H1 (cell line): Measurements from ENCODE around the gene ZNF408. TPM values are rescaled to one million over a fixed set of nuclear protein-coding genes. Genes with fewer than 3 reads are reported as not detected.

Experiments
- CTCF ChIA-PET: fragments of 300-600 bp; sonication (Branson Sonifier 250); formaldehyde crosslinking; loops from one replicate; lab custom pipeline; 2021; ENCODE audit not compliant: partially characterized antibody; lab: Charles Lee
- POLR2A ChIA-PET: fragments of 300-600 bp; sonication (Branson Sonifier 250); formaldehyde crosslinking; loops from one replicate; lab custom pipeline; 2021; ENCODE audit warnings: inconsistent platforms; ENCODE audit not compliant: partially characterized antibody; lab: Charles Lee
- DNase-seq, 2 experiments: peaks; one replicate each; pipeline versions ENCODE4 v3.0.0 to v3.0.0-alpha.2; 2010 to 2022; ENCODE audit warnings: low spot score in 2 of 2, low read depth in 1 of 2, mixed read lengths in 1 of 2
- FAIRE-seq: peaks from 2 replicates; lab custom pipeline; 2011; peaks lifted over from hg19 to GRCh38; lab: Jason Lieb, UNC
- H2AFZ ChIP-seq: 2 replicates; pipeline ENCODE4 v1.8.1; 2012; ENCODE audit warnings: low read length, inconsistent platforms
- H2AK5ac ChIP-seq: 2 replicates; pipeline ENCODE4 v1.6.1; 2013; ENCODE audit warnings: low read depth, low read length
- H2BK120ac ChIP-seq: replicated peaks from 2 replicates; pipeline ENCODE3; 2013; ENCODE audit warnings: low read depth, low read length, inconsistent platforms
- H2BK12ac ChIP-seq: 2 replicates; pipeline ENCODE4 v1.6.1; 2013; ENCODE audit warnings: low read depth, low read length
- H2BK15ac ChIP-seq: 2 replicates; pipeline ENCODE4 v1.6.1; 2013; ENCODE audit warnings: low read length
- H2BK20ac ChIP-seq: 2 replicates; pipeline ENCODE4 v1.6.1; 2013; ENCODE audit warnings: low read length
- H2BK5ac ChIP-seq: 2 replicates; pipeline ENCODE4 v1.6.1; 2013; ENCODE audit warnings: low read depth, low read length
- H3K14ac ChIP-seq: 2 replicates; pipeline ENCODE4 v1.6.1; 2013; ENCODE audit warnings: inconsistent platforms; ENCODE audit not compliant: insufficient read length
- H3K18ac ChIP-seq: 2 replicates; pipeline ENCODE4 v1.6.1; 2013; ENCODE audit warnings: low read length; ENCODE audit errors: extremely low read depth
- H3K23ac ChIP-seq: 2 replicates; pipeline ENCODE4 v1.6.1; 2013; ENCODE audit warnings: inconsistent platforms; ENCODE audit not compliant: insufficient read length
- H3K23me2 ChIP-seq: 2 replicates; pipeline ENCODE4 v1.6.1; 2013; ENCODE audit warnings: low read depth, low read length
- H3K27ac ChIP-seq: 2 replicates; pipeline ENCODE4 v1.6.1; 2011; ENCODE audit warnings: low read depth, low read length, inconsistent platforms
- H3K27me3 ChIP-seq, 4 experiments: replicated peaks in 1 of 4; 1 replicate in 1 of 4; 2 replicates in 3 of 4; pipeline versions ENCODE4 v1.6.1 to v1.8.1; 2011 to 2013; ENCODE audit warnings: low read length in 3 of 4, mild to moderate bottlenecking in 3 of 4, inconsistent platforms in 2 of 4, mixed read lengths in 2 of 4, moderate library complexity in 1 of 4; ENCODE audit not compliant: control insufficient read depth in 3 of 4, insufficient read depth in 3 of 4; ENCODE audit errors: extremely low read depth in 1 of 4
- H3K36me3 ChIP-seq, 4 experiments: 2 replicates each; pipeline versions ENCODE4 v1.6.1 to v1.8.1; 2011 to 2013; ENCODE audit warnings: mild to moderate bottlenecking in 4 of 4, low read length in 3 of 4, moderate library complexity in 2 of 4, control low read depth in 1 of 4, inconsistent platforms in 1 of 4; ENCODE audit not compliant: insufficient read depth in 4 of 4, control insufficient read depth in 2 of 4
- H3K4ac ChIP-seq: replicated peaks from 2 replicates; pipeline ENCODE3; 2013; ENCODE audit warnings: low read length, low read depth, mixed read lengths, inconsistent platforms; ENCODE audit not compliant: insufficient read length
- H3K4me1 ChIP-seq, 4 experiments: replicated peaks in 1 of 4; 1 replicate in 1 of 4; 2 replicates in 3 of 4; pipeline versions ENCODE4 v1.6.1 to v1.8.1; 2011 to 2013; ENCODE audit warnings: low read length in 3 of 4, inconsistent platforms in 2 of 4, mixed read lengths in 1 of 4; ENCODE audit not compliant: insufficient read depth in 4 of 4, control insufficient read depth in 3 of 4
- H3K4me2 ChIP-seq, 2 experiments: 2 replicates each; pipeline versions ENCODE4 v1.6.1 to v1.8.1; 2011 to 2013; ENCODE audit warnings: low read depth in 2 of 2, low read length in 2 of 2, control low read depth in 1 of 2, inconsistent platforms in 1 of 2, mild to moderate bottlenecking in 1 of 2; ENCODE audit not compliant: insufficient read depth in 1 of 2
- H3K4me3 ChIP-seq, 4 experiments: fragments of 200-600, 300-600 bp in 1 of 4; sonication (generic), shearing (Covaris generic), sonication (Bioruptor Twin) in 1 of 4; 2 replicates each; pipeline versions ENCODE4 v1.5.1 to v1.8.1; 2011 to 2016; ENCODE audit warnings: low read length in 4 of 4, low read depth in 3 of 4, control low read depth in 2 of 4, inconsistent platforms in 2 of 4, mild to moderate bottlenecking in 2 of 4, mixed read lengths in 1 of 4, moderate library complexity in 1 of 4; ENCODE audit not compliant: insufficient read depth in 2 of 4; ENCODE audit errors: extremely low read depth in 1 of 4
- H3K56ac ChIP-seq: replicated peaks from 2 replicates; pipeline ENCODE3; 2013; ENCODE audit warnings: low read depth, mild to moderate bottlenecking, mixed read lengths, low read length, inconsistent platforms; ENCODE audit not compliant: insufficient read length
- H3K79me1 ChIP-seq: 2 replicates; pipeline ENCODE4 v1.6.1; 2013; ENCODE audit warnings: low read depth, low read length, control low read depth
- H3K79me2 ChIP-seq, 2 experiments: 2 replicates each; pipeline versions ENCODE4 v1.6.1 to v1.8.1; 2012 to 2013; ENCODE audit warnings: low read length in 2 of 2, mild to moderate bottlenecking in 2 of 2, inconsistent platforms in 1 of 2; ENCODE audit not compliant: insufficient read depth in 2 of 2, control insufficient read depth in 1 of 2
- H3K9ac ChIP-seq, 4 experiments: replicated peaks in 1 of 4; 1 replicate in 1 of 4; 2 replicates in 3 of 4; pipeline versions ENCODE4 v1.6.1 to v1.8.1; 2011 to 2013; ENCODE audit warnings: low read depth in 3 of 4, low read length in 3 of 4, control low read depth in 2 of 4, mild to moderate bottlenecking in 2 of 4, moderate library complexity in 2 of 4, inconsistent platforms in 1 of 4; ENCODE audit errors: extremely low read depth in 1 of 4
- H3K9me3 ChIP-seq, 2 experiments: 2 replicates each; pipeline versions ENCODE4 v1.6.1 to v1.8.1; 2012 to 2013; ENCODE audit warnings: mild to moderate bottlenecking in 2 of 2, moderate library complexity in 2 of 2, control low read depth in 1 of 2, inconsistent platforms in 1 of 2, low read depth in 1 of 2, low read length in 1 of 2, mixed read lengths in 1 of 2; ENCODE audit not compliant: insufficient read depth in 2 of 2
- H4K20me1 ChIP-seq, 2 experiments: replicated peaks in 1 of 2; 2 replicates each; pipeline versions ENCODE3 to v1.8.1; 2011 to 2013; ENCODE audit warnings: inconsistent platforms in 2 of 2, low read length in 2 of 2, mild to moderate bottlenecking in 1 of 2; ENCODE audit not compliant: insufficient read depth in 2 of 2, control insufficient read depth in 1 of 2
- H4K5ac ChIP-seq: 2 replicates; pipeline ENCODE4 v1.6.1; 2013; ENCODE audit warnings: low read length, low read depth, mixed read lengths, inconsistent platforms; ENCODE audit not compliant: insufficient read length
- H4K8ac ChIP-seq: 2 replicates; pipeline ENCODE4 v1.8.0; 2013; ENCODE audit warnings: mild to moderate bottlenecking, moderate library complexity, low read length, inconsistent platforms; ENCODE audit not compliant: insufficient read depth; ENCODE audit errors: extremely low read depth
- H4K91ac ChIP-seq: replicated peaks from 2 replicates; pipeline ENCODE3; 2013; ENCODE audit warnings: low read length, mixed read lengths, inconsistent platforms; ENCODE audit not compliant: insufficient read length
- ASH2L ChIP-seq: fragments of 200-600, 300-600 bp; sonication (generic); IDR thresholded peaks from one replicate; pipeline ENCODE4 v1.7.1; 2017; ENCODE audit warnings: low read length
- NANOG ChIP-seq: IDR thresholded peaks from 2 replicates; pipeline ENCODE4 v1.6.1; 2011; ENCODE audit warnings: low read length, low read depth, mild to moderate bottlenecking, inconsistent platforms; ENCODE audit not compliant: insufficient read depth, poor library complexity, severe bottlenecking
- SIN3A ChIP-seq, 2 experiments: IDR thresholded peaks in 1 of 2; conservative IDR thresholded peaks in 1 of 2; 2 replicates each; pipeline ENCODE4 v1.6.1; 2011 to 2012; ENCODE audit warnings: low read length in 2 of 2, improper control_type of control experiment in 1 of 2, low read depth in 1 of 2, mild to moderate bottlenecking in 1 of 2
- SIX5 ChIP-seq: IDR thresholded peaks from 2 replicates; pipeline ENCODE4 v1.6.1; 2011; ENCODE audit warnings: mild to moderate bottlenecking, low read depth, low read length
- SP2 ChIP-seq: IDR thresholded peaks from 2 replicates; pipeline ENCODE4 v1.6.1; 2012; ENCODE audit warnings: mild to moderate bottlenecking, low read length, inconsistent platforms
- TCF12 ChIP-seq: IDR thresholded peaks from 2 replicates; pipeline ENCODE4 v1.6.1; 2011; ENCODE audit warnings: low read depth, mild to moderate bottlenecking, low read length
- WGBS, 2 experiments: shearing (Covaris generic) in 1 of 2; methylation state at CpG; one replicate each; pipeline versions ENCODE4 v1.1.6 to v1.1.7; 2013 to 2015; ENCODE audit warnings: low lambda C conversion rate in 2 of 2, mixed read lengths in 2 of 2, inconsistent platforms in 1 of 2, low coverage in 1 of 2, missing lambda C conversion rate in 1 of 2; ENCODE audit not compliant: insufficient replicate concordance in 2 of 2, insufficient coverage in 1 of 2, insufficient read length in 1 of 2; ENCODE audit errors: extremely low coverage in 1 of 2, missing lambda C conversion rate in 1 of 2; 5-methylcytosine and 5-hydroxymethylcytosine counted together
- polyA plus RNA-seq, 7 experiments: library from polyadenylated mRNA; depleted of rRNA in 3 of 7; stranded (reverse) in 5 of 7; unstranded in 2 of 7; fragments of >200 nt in 5 of 7; fragments of 200-250 nt in 2 of 7; gene quantifications; 1 replicate in 5 of 7; 2 replicates in 1 of 7; 4 replicates in 1 of 7; pipeline versions ENCODE4 v1.2.1 to v1.2.3, GENCODE V29; 2011 to 2013; ENCODE audit warnings: missing spikeins in 2 of 7, mixed read lengths in 2 of 7
- total RNA-seq: library from RNA; stranded (reverse); fragmentation: NEBNext Ultra II Directional; extraction: Animal tissue kit (Norgen Biotek cat#: 25700); gene quantifications from 2 replicates; pipeline ENCODE4 v1.2.1, GENCODE V29; 2021
- TF ChIP-seq, protein P1 (sequence below): IDR thresholded peaks from 2 replicates; pipeline ENCODE4 v1.6.1; 2012; ENCODE audit warnings: inconsistent platforms
- TF ChIP-seq, protein P2 (sequence below): IDR thresholded peaks from 2 replicates; pipeline ENCODE4 v1.6.1; 2012; ENCODE audit warnings: low read length, inconsistent platforms
- TF ChIP-seq, protein P3 (sequence below): IDR thresholded peaks from 2 replicates; pipeline ENCODE4 v1.6.1; 2011; ENCODE audit warnings: low read length, improper control_type of control experiment

ZNF408 gene
- total and polyA plus RNA-seq, 2 of the 8 experiments (the other 6 are each of a cell fraction or from before 2014, with no cell fraction given), result 10.7 to 11.0 TPM

DNA sequence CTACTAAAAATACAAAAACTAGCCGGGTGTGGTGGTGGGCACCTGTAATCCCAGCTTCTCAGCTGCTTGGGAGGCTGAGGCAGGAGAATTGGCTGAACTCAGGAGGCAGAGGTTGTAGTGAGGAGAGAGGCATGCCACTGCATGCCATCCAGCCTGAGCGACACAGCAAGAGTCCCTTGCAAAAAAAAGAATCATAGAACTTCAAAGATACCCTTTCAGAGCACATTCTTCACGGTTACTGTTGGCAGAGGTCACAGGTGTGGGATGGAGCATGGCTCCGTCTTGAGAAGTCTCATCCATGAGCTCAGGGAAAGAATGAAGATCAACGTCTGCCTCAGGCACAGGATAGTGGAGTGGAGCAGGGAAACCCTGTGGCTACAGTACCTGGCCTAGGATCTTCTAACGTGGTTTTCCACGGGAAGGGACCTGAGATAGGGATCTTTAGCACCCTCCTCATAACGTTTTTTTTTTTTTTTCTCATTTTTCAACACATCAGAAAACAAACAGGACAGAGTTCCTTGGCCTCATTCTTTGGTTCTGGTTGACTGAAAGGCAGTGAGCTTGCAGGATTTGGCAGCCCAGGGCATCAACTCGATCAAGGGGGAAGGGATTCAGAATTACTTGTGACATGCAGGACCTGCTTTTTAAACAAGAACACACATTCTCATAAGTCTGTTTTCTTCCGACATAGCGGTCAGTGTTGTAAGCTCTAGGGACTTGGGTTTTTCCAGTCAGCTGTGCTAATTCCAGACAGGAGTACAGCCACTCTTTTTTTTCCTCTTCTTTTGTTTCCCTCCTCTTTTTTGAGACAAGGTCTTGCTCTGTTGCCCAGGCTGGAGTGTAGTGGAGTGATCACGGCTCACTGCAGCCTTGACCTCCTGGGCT, 41.0 kb downstream of the ZNF408 start:
- H2AK5ac ChIP-seq, result no peak overlapping the region
- H3K56ac ChIP-seq, result no peak overlapping the region
- H3K27me3 ChIP-seq, result no peaks in the 10 kb centered on the region
- H3K14ac ChIP-seq, result no peak overlapping the region
- no peak overlapping the region for H3K4ac ChIP-seq
- no peaks in the 10 kb centered on the region for H4K20me1 ChIP-seq
- no peaks in the 10 kb centered on the region for H3K79me1 ChIP-seq
- H4K5ac ChIP-seq, result no peak overlapping the region
- no peak overlapping the region for H3K4me2 ChIP-seq
- H3K23me2 ChIP-seq, result no peaks in the 10 kb centered on the region
- H3K9me3 ChIP-seq, result no peaks in the 10 kb centered on the region
- H4K8ac ChIP-seq, result no peak overlapping the region
- H2BK5ac ChIP-seq, result no peak overlapping the region
- no peak overlapping the region for H2AFZ ChIP-seq
- DNase-seq, result no peak
- H3K9ac ChIP-seq, result no peak overlapping the region
- H3K23ac ChIP-seq, result no peak overlapping the region
- H3K27ac ChIP-seq, result no peak overlapping the region
- WGBS, 2 experiments, result 83% methylated on average over 12 of the region's 12 CpGs; no CpG with 5 or more reads in 1 of the 2 experiments
- H2BK15ac ChIP-seq, result no peak overlapping the region
- ChIA-PET POLR2A (interaction anchor here (0.9 kb wide), 1 partner anchor 9 kb away, joined by 3 read pairs; no protein-coding TSS in a partner anchor), CTCF (no interaction called here)
- no peak overlapping the region for H2BK120ac ChIP-seq
- no peak overlapping the region for H3K4me3 ChIP-seq
- no peaks in the 10 kb centered on the region for H3K79me2 ChIP-seq
- no peak overlapping the region for H4K91ac ChIP-seq
- no peak overlapping the region for H3K18ac ChIP-seq
- peaks cover 0 to 3% (median 0%) of the 10 kb centered on the region in 4 experiments; a peak in 1 of 7 replicates for H3K4me1 ChIP-seq
- peaks cover 17 to 55% (median 50%) of the 10 kb centered on the region in 4 experiments for H3K36me3 ChIP-seq
- no peak overlapping the region for H2BK12ac ChIP-seq
- no peak overlapping the region for H2BK20ac ChIP-seq
- FAIRE-seq, result no peak
- TF ChIP-seq, protein P1, sequence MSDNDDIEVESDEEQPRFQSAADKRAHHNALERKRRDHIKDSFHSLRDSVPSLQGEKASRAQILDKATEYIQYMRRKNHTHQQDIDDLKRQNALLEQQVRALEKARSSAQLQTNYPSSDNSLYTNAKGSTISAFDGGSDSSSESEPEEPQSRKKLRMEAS, result no peak
- TF ChIP-seq, protein P2, sequence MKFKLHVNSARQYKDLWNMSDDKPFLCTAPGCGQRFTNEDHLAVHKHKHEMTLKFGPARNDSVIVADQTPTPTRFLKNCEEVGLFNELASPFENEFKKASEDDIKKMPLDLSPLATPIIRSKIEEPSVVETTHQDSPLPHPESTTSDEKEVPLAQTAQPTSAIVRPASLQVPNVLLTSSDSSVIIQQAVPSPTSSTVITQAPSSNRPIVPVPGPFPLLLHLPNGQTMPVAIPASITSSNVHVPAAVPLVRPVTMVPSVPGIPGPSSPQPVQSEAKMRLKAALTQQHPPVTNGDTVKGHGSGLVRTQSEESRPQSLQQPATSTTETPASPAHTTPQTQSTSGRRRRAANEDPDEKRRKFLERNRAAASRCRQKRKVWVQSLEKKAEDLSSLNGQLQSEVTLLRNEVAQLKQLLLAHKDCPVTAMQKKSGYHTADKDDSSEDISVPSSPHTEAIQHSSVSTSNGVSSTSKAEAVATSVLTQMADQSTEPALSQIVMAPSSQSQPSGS, result no peak
- TF ChIP-seq SP2 (no peak), NANOG (no peak), ASH2L (no peak), TCF12 (no peak), SIX5 (no peak), SIN3A (conservative IDR thresholded peaks at IDR 0.05 in 1 of 2, IDR thresholded peaks at IDR 0.05 in 1 of 2; ENCODE audit: low read depth in 1 of 2, low read length in 2 of 2) (no peak)
- TF ChIP-seq, protein P3, sequence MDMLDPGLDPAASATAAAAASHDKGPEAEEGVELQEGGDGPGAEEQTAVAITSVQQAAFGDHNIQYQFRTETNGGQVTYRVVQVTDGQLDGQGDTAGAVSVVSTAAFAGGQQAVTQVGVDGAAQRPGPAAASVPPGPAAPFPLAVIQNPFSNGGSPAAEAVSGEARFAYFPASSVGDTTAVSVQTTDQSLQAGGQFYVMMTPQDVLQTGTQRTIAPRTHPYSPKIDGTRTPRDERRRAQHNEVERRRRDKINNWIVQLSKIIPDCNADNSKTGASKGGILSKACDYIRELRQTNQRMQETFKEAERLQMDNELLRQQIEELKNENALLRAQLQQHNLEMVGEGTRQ, result no peak
